LNCaP clone FGC (cell line): Measurements from ENCODE around the gene ARHGAP12.

Source experiments
- DNase-seq: peaks from one replicate; pipeline ENCODE4 v3.0.0-alpha.2; 2011; ENCODE audit warnings: low read depth
- H3K4me3 ChIP-seq: 2 replicates; pipeline ENCODE4 v1.5.1; 2011; ENCODE audit warnings: mild to moderate bottlenecking, low read depth, low read length, control low read depth
- CTCF ChIP-seq: IDR thresholded peaks from 2 replicates; pipeline ENCODE4 v1.5.1; 2012; ENCODE audit warnings: mild to moderate bottlenecking; ENCODE audit not compliant: control insufficient read depth, insufficient read depth; ENCODE audit errors: extremely low read depth

The ARHGAP12 gene

GRCh38 chr10:31932838-31933237, 4.2 kb upstream of the ARHGAP12 start:
- no peak for TF ChIP-seq CTCF
- no peak for DNase-seq
- H3K4me3 ChIP-seq: no peak overlapping the region

DNA sequence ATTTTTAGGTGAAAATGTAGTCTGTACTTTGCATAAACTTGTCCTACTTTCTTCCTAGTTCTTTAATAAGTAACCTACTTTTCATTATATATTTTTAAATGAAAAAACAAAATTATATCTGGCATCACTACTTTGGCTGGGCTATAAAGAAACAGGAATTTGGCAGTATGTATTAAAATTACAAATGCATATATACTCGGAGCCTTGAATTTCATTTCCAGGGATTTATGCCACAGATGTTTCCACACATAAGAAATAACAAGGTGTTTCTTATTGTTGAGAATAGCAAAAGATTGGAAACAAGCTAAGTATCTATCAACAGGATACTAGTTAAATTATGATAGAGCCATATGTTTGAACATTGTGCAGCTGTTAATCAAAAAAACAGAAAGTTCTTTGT, 2.2 kb upstream of the ARHGAP12 start:
- DNase-seq: no peak
- TF ChIP-seq CTCF: no peak
- H3K4me3 ChIP-seq: no peak overlapping the region

GRCh38 chr10:31930023-31930751, 1.6 kb upstream of the ARHGAP12 start:
- H3K4me3 ChIP-seq: peak overlapping the region; percentile 81
- no peak for TF ChIP-seq CTCF
- DNase-seq: no peak

DNA sequence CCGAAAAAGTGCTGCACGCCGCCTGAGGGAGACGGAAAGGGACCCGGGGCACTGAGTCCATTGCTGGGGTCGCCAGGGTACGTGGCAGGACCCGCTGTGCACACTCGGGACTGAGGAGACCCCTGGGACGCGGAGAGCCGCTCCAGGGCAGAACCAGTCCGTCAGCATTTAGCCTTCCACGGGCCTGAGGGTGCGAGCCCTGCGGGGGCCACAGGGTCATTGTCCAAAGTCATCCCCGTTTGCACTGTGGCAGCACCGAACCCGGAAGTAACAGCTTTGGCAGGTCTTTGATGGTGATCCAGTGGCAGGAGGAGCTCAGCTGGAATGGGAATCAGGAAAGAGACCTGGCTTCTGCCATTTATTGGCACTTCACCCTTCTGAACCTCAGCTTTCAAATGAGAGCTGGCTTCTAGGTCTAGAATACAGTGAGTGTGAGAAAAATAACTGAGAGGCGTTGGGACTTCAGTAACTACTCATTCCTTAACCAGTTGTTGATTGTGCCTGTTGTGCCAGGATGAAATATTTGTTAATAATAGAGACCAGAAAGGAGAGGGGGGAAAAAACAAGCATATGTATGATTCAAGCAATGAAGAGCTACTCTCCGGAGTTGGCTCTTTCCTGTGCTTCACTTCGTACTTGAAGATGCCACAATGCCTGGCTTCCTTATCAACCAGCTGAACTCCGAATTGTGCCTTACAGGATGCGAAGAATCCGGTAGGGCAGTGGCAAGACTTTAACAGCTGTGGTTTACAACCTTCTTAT, 811 bp upstream of the ARHGAP12 start:
- H3K4me3 ChIP-seq: peak overlapping the region; percentile 81
- no peak for TF ChIP-seq CTCF
- DNase-seq: no peak

DNA sequence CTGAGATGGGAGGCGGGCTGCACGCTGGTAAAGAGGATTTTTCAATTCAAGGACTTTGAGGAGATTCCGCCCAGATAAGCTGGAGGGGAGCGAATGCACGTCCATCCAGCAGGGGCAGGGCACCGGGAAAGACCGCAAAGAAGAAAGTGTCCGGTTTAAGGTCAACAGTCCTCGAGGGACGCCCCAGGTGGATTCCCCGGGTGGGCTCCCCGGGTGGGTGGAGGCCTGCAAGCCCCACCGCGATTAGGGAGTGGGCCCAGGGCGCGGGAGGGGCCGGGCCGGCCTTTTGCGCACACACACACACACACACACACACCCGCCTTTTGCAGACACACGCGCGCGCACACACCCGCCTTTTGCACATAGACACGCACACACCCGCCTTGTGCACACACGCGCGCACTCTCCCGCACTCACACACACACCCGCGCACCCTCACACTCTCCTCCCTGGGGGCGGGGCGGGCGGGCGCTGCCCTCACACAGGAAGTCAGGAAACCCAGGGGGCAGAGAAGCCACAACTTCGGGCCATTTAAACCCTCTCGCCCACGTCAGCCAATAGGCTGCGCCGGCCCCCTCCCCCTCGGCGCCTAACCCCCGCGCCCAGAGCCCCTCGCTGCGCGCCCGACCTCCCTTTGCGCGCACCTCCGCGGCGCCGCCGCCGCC, 615 bp downstream of the ARHGAP12 start:
- H3K4me3 ChIP-seq: peak overlapping the region; percentile 81
- TF ChIP-seq CTCF: no peak
- DNase-seq: no peak

- TF ChIP-seq CTCF: no peak
- no peak for DNase-seq
These were observed 1.1 kb downstream of the ARHGAP12 start for GRCh38 chr10:31927565-31927883.

More at GRCh38 chr10:31927565-31927883, 1.1 kb downstream of the ARHGAP12 start:
- peak overlapping the region; percentile 81 for H3K4me3 ChIP-seq
